BJ (cell line): Measurements from ENCODE around the gene TH. TPM values are rescaled to one million over a fixed set of nuclear protein-coding genes. Genes with fewer than 3 reads are reported as not detected.

ENCODE experiments used
- CTCF ChIA-PET: fragments of 350-600 bp; formaldehyde crosslinking; extraction: SDS; loops from one replicate; lab custom pipeline; 2021; ENCODE audit warnings: antibody characterized with exemption, inconsistent platforms; lab: Yijun Ruan, JAX
- POLR2A ChIA-PET: fragments of 300-600 bp; sonication (Branson Sonifier 250); formaldehyde crosslinking; extraction: SDS; loops from one replicate; lab custom pipeline; 2021; ENCODE audit warnings: antibody characterized with exemption; lab: Charles Lee
- DNase-seq: peaks from one replicate; pipeline ENCODE4 v3.0.0-alpha.2; 2011; ENCODE audit warnings: low read depth
- H3K27me3 ChIP-seq: 2 replicates; pipeline ENCODE4 v1.6.0; 2011; ENCODE audit warnings: low read length; ENCODE audit not compliant: control insufficient read depth, insufficient read depth
- H3K36me3 ChIP-seq: 2 replicates; pipeline ENCODE4 v1.5.1; 2011; ENCODE audit warnings: low read length; ENCODE audit not compliant: control insufficient read depth, insufficient read depth
- H3K4me3 ChIP-seq: 2 replicates; pipeline ENCODE4 v1.5.1; 2011; ENCODE audit warnings: low read depth, mild to moderate bottlenecking, control low read depth, low read length
- polyA plus RNA-seq: library from polyadenylated mRNA; depleted of rRNA; stranded (reverse); fragments of >200 nt; gene quantifications from 2 replicates; pipeline ENCODE4 v1.2.3, GENCODE V29; 2011
- TF ChIP-seq, protein P1 (sequence below): IDR thresholded peaks from 2 replicates; pipeline ENCODE4 v1.5.1; 2011; ENCODE audit warnings: low read depth, mild to moderate bottlenecking, control low read depth, inconsistent platforms, low read length, moderate library complexity; ENCODE audit not compliant: insufficient read depth

The TH gene
- polyA plus RNA-seq, 1 experiment = not detected

- H3K27me3 ChIP-seq = no peaks in the 10 kb centered on the region
- ChIA-PET POLR2A (no interaction called here), CTCF (interaction anchor here (1.3 to 21.8 kb wide), 3 partner anchors 9 to 129 kb away, joined by 4 to 1066 read pairs (median 42); no protein-coding TSS in a partner anchor)
- no peak overlapping the region for H3K4me3 ChIP-seq
- TF ChIP-seq, protein P1, sequence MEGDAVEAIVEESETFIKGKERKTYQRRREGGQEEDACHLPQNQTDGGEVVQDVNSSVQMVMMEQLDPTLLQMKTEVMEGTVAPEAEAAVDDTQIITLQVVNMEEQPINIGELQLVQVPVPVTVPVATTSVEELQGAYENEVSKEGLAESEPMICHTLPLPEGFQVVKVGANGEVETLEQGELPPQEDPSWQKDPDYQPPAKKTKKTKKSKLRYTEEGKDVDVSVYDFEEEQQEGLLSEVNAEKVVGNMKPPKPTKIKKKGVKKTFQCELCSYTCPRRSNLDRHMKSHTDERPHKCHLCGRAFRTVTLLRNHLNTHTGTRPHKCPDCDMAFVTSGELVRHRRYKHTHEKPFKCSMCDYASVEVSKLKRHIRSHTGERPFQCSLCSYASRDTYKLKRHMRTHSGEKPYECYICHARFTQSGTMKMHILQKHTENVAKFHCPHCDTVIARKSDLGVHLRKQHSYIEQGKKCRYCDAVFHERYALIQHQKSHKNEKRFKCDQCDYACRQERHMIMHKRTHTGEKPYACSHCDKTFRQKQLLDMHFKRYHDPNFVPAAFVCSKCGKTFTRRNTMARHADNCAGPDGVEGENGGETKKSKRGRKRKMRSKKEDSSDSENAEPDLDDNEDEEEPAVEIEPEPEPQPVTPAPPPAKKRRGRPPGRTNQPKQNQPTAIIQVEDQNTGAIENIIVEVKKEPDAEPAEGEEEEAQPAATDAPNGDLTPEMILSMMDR = no peak
- no peak for DNase-seq
- no peaks in the 10 kb centered on the region for H3K36me3 ChIP-seq
These were observed 11.8 kb downstream of the TH start for GRCh38 chr11:2159536-2160413.

DNA sequence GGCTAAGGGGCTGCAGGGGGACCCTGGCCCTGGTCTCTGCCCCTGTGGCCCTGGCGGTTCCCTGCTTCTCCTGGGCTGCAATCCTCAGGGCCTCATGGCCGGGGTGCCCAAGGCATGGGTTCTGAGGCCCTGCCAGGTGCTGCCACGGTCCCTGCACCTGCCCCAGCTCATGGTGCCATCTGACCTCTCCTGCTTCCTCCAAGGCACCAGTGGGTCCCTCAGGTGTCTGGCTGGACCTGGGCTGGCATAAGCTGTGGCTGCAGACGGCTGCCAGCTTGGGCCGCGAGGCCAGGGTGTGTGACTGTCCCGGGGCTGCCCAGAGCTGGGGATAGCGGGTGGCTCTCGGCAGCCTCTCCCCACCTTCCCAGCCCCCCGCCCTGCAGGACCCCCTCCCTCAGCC is 12.6 kb downstream of the TH start:
- Histone ChIP-seq H3K36me3 (no peaks in the 10 kb centered on the region), H3K4me3 (no peak overlapping the region), H3K27me3 (no peaks in the 10 kb centered on the region)
- ChIA-PET POLR2A (no interaction called here), CTCF (interaction anchor here (1.1 to 21.8 kb wide), 2 partner anchors 128 to 465 kb away, joined by 6 to 1066 read pairs; no protein-coding TSS in a partner anchor)
- DNase-seq = no peak
- TF ChIP-seq, protein P1 = no peak

GRCh38 chr11:2158296-2158737 is 13.3 kb downstream of the TH start:
- ChIA-PET POLR2A (no interaction called here), CTCF (interaction anchor here (0.6 to 21.8 kb wide), 11 partner anchors 10 to 506 kb away, joined by 3 to 1066 read pairs (median 4); partner anchors contain the start of gene SYT8)
- Histone ChIP-seq H3K27me3 (no peaks in the 10 kb centered on the region), H3K36me3 (no peaks in the 10 kb centered on the region), H3K4me3 (no peak overlapping the region)
- no peak for DNase-seq
- TF ChIP-seq, protein P1 = no peak

- no peaks in the 10 kb centered on the region for H3K36me3 ChIP-seq
- DNase-seq = no peak
- no peaks in the 10 kb centered on the region for H3K27me3 ChIP-seq
- TF ChIP-seq, protein P1 = no peak
- H3K4me3 ChIP-seq = no peak overlapping the region
- CTCF ChIA-PET = interaction anchor here (0.7 to 21.8 kb wide), 17 partner anchors 9 to 505 kb away, joined by 3 to 1066 read pairs (median 5); partner anchors contain the start of gene SYT8
- POLR2A ChIA-PET = no interaction called here
These were observed 14.1 kb downstream of the TH start for GRCh38 chr11:2157294-2158040.
